GM19463 (cell line): Measurements from ENCODE around the gene CPZ.
"Not testable (repeated sequence)": the region's sequence is repeated elsewhere in the genome, so short reads cannot be mapped to it uniquely, and the experiment has no call there.

Experiments
- ATAC-seq: cut with Tn5 transposase; IDR thresholded peaks from one replicate; pipeline ENCODE4 v1.9.1; 2021; ENCODE audit warnings: mild to moderate bottlenecking, moderate library complexity; ENCODE audit not compliant: unreplicated experiment

Gene CPZ

GRCh38 chr4:8648816-8649630, 56.5 kb downstream of the CPZ start:
- no peak for ATAC-seq

DNA sequence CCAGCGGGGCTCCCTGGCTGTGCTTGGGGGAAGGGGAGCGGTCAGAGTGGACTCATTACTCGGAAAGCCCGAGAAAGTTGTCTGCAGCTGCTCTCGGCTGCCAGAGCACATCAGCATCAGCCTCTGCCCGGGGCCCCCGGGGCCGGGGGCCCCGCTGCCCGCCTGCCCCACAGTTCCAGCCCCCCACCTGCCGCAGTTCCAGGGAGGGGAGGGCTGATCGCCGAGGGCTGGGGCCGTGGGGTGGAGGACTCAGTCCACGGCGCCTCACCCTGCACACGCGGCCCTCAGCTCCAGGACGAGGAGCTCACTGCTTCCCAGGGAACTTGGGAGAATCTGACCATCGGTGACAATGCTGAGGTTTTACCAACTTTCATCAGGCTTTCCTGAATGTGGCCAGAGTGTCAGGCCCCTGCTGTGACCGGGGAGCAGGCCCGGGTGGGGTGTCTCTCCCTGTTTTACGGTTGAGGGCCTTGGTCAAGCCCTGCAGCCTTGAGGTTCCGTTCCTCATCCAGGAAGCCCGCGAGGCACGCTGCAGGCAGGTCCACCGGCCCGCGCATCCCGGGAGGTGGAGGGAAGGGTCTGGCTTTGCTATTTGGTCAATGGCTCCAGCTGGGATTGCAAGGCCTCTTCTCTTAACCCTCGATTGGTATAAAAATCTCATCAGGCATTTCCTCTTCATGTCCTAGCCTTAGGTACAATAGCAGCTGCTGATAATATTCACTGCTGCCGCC, 57.2 kb downstream of the CPZ start:
- ATAC-seq = no peak

DNA sequence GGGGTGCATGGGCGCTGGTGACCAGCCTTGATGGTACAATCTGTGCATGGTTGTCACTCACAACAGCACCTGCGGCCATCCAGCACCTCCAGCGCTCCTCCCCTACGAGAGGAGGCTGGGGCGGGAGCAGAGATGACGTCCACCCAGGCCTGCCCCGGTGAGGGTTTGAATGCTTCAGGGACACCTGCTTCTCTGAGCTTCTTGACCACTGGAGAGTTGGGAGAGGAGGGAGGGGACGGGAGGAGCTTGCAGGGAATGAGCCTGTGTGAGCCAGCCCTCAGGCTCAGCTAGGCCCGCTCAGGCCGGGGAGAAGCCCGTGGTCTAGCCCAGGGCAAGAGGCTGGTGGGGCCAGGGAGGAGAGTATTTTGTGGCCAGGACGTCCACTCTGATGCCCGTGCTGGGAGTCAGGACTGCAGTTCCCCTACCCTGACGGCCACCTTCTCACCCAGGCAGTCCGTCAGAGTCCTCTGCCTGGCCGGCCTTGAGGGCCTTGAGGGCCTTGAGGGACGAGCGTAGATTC, 59.2 kb downstream of the CPZ start:
- no peak for ATAC-seq

GRCh38 chr4:8652181-8653078, 59.9 kb downstream of the CPZ start:
- ATAC-seq = no peak

DNA sequence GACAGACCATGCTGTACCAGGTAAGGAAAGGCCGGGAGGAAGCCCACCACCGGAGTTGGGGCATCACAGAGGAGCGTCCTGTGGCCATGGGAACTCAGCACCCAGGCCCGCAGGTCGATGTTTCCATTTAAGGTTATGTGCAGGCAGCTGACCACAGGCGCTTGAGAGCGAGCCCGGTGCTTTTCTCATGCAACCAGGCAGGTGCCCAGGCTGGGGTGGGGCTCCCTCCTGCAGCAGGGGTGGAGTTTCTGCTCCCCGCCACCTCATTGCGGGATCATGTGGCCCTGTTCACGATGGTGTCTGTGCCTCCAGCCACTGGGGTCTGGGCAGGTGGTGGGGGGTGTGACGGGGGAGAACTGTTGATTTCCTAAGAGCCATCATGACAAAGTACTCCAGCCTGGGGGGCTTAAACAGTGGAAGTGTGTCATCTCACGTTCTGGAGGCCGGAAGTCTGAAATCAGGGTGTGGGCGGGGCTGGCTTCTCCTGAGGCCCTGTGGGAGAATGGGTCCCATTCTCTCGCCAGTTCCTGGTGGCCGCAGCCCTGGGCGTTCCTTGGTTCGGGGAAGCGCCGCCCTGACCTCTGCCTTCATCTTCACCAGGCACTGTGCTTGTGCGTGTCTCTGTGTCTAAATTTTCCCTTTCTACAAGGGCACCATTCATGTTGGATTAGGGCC, 60.9 kb downstream of the CPZ start:
- no peak for ATAC-seq

DNA sequence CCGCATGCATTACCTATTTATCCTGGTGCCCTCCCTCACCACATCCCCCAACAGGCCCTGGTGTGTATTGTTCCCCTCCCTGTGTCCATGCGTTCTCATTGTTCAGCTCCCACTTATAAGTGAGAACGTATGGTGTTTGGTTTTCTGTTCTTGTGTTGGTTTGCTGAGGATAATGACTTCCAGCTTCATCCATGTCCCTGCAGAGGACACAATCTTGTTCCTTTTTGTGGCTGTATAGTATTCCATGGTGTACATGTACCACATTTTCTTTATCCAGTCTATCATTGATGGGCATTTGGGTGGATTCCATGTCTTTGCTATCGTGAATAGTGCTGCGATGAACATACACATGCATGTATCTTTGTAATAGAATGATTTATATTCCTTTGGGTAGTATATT, 61.6 kb downstream of the CPZ start:
- not testable (repeated sequence) for ATAC-seq

- ATAC-seq = no peak
Measured at GRCh38 chr4:8655411-8656184, 63.0 kb downstream of the CPZ start.

- no peak for ATAC-seq
Measured at GRCh38 chr4:8656185-8656517, 63.6 kb downstream of the CPZ start.

GRCh38 chr4:8656711-8657380, 64.3 kb downstream of the CPZ start:
- ATAC-seq = no peak

DNA sequence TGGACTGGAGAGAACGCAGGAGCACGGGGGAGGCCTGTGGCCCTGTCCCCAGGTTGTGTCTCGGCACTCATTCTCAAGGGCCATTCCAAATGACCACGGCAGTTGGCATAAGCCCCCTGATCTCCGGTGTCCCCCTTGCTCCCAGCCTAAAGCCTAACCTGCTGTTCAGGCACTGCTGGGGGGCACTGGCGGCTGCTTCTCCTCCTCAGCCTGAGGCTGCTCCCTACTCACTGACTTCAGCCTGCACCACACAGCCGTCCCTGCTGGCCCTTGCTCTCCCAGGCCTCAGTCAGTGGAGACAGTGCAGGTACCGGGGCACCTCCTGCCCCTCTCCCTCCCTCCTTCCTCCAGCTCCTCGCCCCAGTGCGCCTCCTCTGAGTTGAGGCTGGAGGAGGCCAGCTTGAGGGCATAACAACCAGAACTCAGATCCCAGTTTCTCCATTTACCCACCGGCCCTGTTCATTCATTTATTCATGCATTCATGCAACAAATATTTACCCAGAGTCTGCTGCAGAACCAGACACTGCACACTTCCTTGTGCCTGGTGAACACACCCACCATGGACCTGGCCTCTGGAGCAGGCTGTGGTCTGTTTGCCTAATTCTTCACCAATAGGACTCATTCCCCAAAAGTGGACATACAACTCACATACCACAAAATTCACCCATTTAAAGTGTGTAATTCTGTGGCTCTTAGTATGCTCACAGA, 65.0 kb downstream of the CPZ start:
- no peak for ATAC-seq

- no peak for ATAC-seq
Measured at GRCh38 chr4:8662776-8663175, 70.2 kb downstream of the CPZ start.

- ATAC-seq = no peak
Measured at GRCh38 chr4:8664031-8664805, 71.7 kb downstream of the CPZ start.

DNA sequence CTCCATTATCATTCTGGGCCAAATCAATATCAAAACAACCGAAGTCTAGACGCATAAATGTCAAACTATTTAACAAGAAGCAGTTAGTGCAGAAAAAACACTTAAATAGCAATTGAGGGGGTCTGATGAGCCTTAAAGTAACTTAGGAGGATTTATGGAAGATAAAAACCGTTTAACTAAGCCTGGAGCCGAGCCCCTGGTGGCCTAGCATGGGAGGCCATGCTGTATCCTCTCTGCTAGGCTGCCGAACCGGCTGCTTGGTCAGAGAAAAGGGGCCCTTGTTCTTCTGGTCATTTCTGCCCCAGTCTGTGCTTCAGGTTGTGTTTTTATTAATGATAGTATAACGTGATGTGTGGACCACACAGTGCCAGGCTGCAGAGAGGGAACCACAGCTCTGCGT, 72.4 kb downstream of the CPZ start:
- no peak for ATAC-seq

DNA sequence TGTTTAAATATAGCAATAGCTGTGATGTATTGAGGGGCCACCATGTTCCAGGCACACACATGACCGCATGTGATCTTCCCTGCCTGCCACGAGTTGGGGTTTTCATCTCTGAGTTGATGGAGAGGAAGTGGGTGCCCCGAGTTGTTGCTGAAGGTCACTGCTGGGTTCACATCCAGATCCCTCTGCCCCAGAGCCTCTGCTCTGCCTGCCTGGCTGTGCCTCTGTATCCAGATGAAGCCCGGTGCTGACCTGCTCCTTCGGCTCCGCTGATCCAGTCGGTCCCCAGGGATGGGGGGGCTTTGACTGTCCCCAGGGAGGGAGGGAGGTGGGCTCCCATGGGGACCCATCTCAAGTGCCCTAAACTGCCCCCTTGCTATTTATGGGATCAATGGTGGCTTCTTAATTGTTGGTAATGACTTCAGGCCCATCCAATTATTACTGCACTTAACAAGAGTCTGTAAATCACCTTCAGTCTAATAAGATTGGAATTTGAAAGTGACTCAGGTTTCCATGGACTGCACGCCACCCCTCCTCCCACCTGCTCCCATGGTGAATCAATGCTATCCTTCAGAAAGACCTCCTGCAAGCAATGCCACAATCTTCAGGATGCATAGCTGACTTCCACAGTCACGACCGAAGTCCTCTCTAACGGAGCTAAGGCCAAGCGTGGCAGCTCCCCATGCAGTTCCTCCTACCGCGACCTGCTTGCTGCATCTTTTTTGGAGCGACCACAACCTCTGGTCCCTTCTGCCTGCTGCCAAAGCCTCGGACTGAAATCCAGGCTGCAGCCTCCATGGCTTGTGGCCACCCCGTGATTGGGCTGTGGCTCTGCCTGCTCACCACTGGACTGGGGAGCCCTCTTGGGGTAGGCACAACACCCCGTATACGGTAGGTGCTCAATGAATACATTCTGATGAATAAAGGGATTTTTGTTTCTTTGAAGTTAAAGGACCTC, 73.1 kb downstream of the CPZ start:
- ATAC-seq = no peak

GRCh38 chr4:8666581-8666980, 74.0 kb downstream of the CPZ start:
- ATAC-seq = no peak
